KMS-11 (cell line): Measurements from ENCODE around the gene GRAMD4.

Experiments
- H2AFZ ChIP-seq: fragments of 200-600 bp; sonication (generic); 2 replicates; pipeline ENCODE4 v1.6.1; 2016; ENCODE audit warnings: antibody characterized with exemption, mixed run types, low read depth
- H3K27ac ChIP-seq: fragments of 200-600 bp; sonication (generic); 2 replicates; pipeline ENCODE4 v1.6.1; 2016; ENCODE audit warnings: mild to moderate bottlenecking, mixed run types
- H3K27me3 ChIP-seq: fragments of 200-600 bp; sonication (generic); 2 replicates; pipeline ENCODE4 v1.6.1; 2017; ENCODE audit warnings: mild to moderate bottlenecking, low read depth, mixed run types, moderate library complexity; ENCODE audit not compliant: insufficient read depth
- H3K36me3 ChIP-seq: fragments of 200-600 bp; sonication (generic); 2 replicates; pipeline ENCODE4 v1.6.1; 2017; ENCODE audit warnings: mild to moderate bottlenecking, mixed run types; ENCODE audit not compliant: insufficient read depth
- H3K4me1 ChIP-seq: fragments of 200-600 bp; sonication (generic); 2 replicates; pipeline ENCODE4 v1.6.1; 2016; ENCODE audit warnings: mild to moderate bottlenecking, low read depth, mixed run types; ENCODE audit not compliant: poor library complexity, severe bottlenecking
- H3K4me2 ChIP-seq: fragments of 200-600 bp; sonication (generic); 2 replicates; pipeline ENCODE4 v1.7.0; 2016; ENCODE audit warnings: mild to moderate bottlenecking, mixed run types
- H3K4me3 ChIP-seq: fragments of 200-600 bp; sonication (generic); IDR thresholded peaks from 2 replicates; pipeline ENCODE4 v1.6.1; 2017; ENCODE audit warnings: low read depth, low read length, mixed read lengths; ENCODE audit not compliant: insufficient read depth
- H3K79me2 ChIP-seq: fragments of 200-600 bp; sonication (generic); 2 replicates; pipeline ENCODE4 v1.6.1; 2016; ENCODE audit warnings: low read depth, mixed run types; ENCODE audit not compliant: insufficient read depth
- H3K9ac ChIP-seq: fragments of 200-600 bp; sonication (generic); 2 replicates; pipeline ENCODE4 v1.6.1; 2016; ENCODE audit warnings: mild to moderate bottlenecking, mixed run types
- H4K20me1 ChIP-seq: fragments of 200-600 bp; sonication (generic); 2 replicates; pipeline ENCODE4 v1.6.1; 2016; ENCODE audit warnings: mild to moderate bottlenecking, mixed run types; ENCODE audit not compliant: insufficient read depth
- CTCF ChIP-seq: fragments of 200-600 bp; sonication (generic); conservative IDR thresholded peaks from 2 replicates; pipeline ENCODE4 v1.6.1; 2017; ENCODE audit warnings: low read depth, mild to moderate bottlenecking, antibody characterized with exemption, low read length, moderate library complexity, mixed read lengths

Gene GRAMD4

GRCh38 chr22:46673205-46673604, 53.0 kb downstream of the GRAMD4 start:
- Histone ChIP-seq H3K4me2 (no peak overlapping the region), H3K36me3 (no peaks in the 10 kb centered on the region), H3K27ac (no peak overlapping the region), H4K20me1 (no peaks in the 10 kb centered on the region), H3K9ac (no peak overlapping the region), H3K79me2 (no peaks in the 10 kb centered on the region), H2AFZ (no peak overlapping the region), H3K27me3 (no peaks in the 10 kb centered on the region), H3K4me3 (no peak overlapping the region), H3K4me1 (no peaks in the 10 kb centered on the region)
- no peak for TF ChIP-seq CTCF

- Histone ChIP-seq H3K4me3 (no peak overlapping the region), H3K79me2 (no peaks in the 10 kb centered on the region), H3K9ac (no peak overlapping the region), H3K4me1 (no peaks in the 10 kb centered on the region), H3K4me2 (no peak overlapping the region), H4K20me1 (no peaks in the 10 kb centered on the region), H2AFZ (no peak overlapping the region), H3K27me3 (no peaks in the 10 kb centered on the region), H3K27ac (no peak overlapping the region), H3K36me3 (no peaks in the 10 kb centered on the region)
- TF ChIP-seq CTCF: no peak
These were observed 53.6 kb downstream of the GRAMD4 start for GRCh38 chr22:46673662-46674236.

GRCh38 chr22:46674367-46674781, 54.2 kb downstream of the GRAMD4 start:
- no peak for TF ChIP-seq CTCF
- no peaks in the 10 kb centered on the region for H3K4me1 ChIP-seq
- no peaks in the 10 kb centered on the region for H3K79me2 ChIP-seq
- no peak overlapping the region for H3K4me2 ChIP-seq
- H3K9ac ChIP-seq: no peak overlapping the region
- no peak overlapping the region for H3K4me3 ChIP-seq
- H3K27me3 ChIP-seq: no peaks in the 10 kb centered on the region
- no peak overlapping the region for H3K27ac ChIP-seq
- H3K36me3 ChIP-seq: no peaks in the 10 kb centered on the region
- H4K20me1 ChIP-seq: no peaks in the 10 kb centered on the region
- H2AFZ ChIP-seq: no peak overlapping the region

GRCh38 chr22:46674906-46675305, 54.7 kb downstream of the GRAMD4 start:
- H3K27ac ChIP-seq: no peak overlapping the region
- no peak overlapping the region for H3K4me3 ChIP-seq
- no peaks in the 10 kb centered on the region for H3K79me2 ChIP-seq
- no peak for TF ChIP-seq CTCF
- H3K36me3 ChIP-seq: no peaks in the 10 kb centered on the region
- no peak overlapping the region for H3K4me2 ChIP-seq
- H3K9ac ChIP-seq: no peak overlapping the region
- H4K20me1 ChIP-seq: no peaks in the 10 kb centered on the region
- no peaks in the 10 kb centered on the region for H3K27me3 ChIP-seq
- H3K4me1 ChIP-seq: no peaks in the 10 kb centered on the region
- no peak overlapping the region for H2AFZ ChIP-seq

GRCh38 chr22:46675479-46675878, 55.3 kb downstream of the GRAMD4 start:
- no peak overlapping the region for H3K4me2 ChIP-seq
- H3K9ac ChIP-seq: no peak overlapping the region
- no peaks in the 10 kb centered on the region for H4K20me1 ChIP-seq
- H3K27ac ChIP-seq: no peak overlapping the region
- H3K79me2 ChIP-seq: no peaks in the 10 kb centered on the region
- H3K4me3 ChIP-seq: no peak overlapping the region
- H3K27me3 ChIP-seq: no peaks in the 10 kb centered on the region
- H3K36me3 ChIP-seq: no peaks in the 10 kb centered on the region
- H3K4me1 ChIP-seq: no peaks in the 10 kb centered on the region
- TF ChIP-seq CTCF: no peak
- no peak overlapping the region for H2AFZ ChIP-seq
